H9 (cell line): ENCODE measurements around the gene RAPGEF6. TPM values are rescaled to one million over a fixed set of nuclear protein-coding genes. Genes with fewer than 3 reads are reported as not detected.

ENCODE experiments used
- DNase-seq: peaks from one replicate; pipeline ENCODE4 v3.0.0-alpha.2; 2017
- H2AFZ ChIP-seq: one replicate; pipeline ENCODE4 v1.6.1; 2013; ENCODE audit warnings: mild to moderate bottlenecking, low read length, control low read depth, moderate library complexity
- H2AK5ac ChIP-seq: 2 replicates; pipeline ENCODE4 v1.6.1; 2013; ENCODE audit warnings: low read length, control low read depth, mixed read lengths; ENCODE audit not compliant: insufficient read length
- H2BK120ac ChIP-seq: one replicate; pipeline ENCODE4 v1.6.1; 2013; ENCODE audit warnings: low read depth, mild to moderate bottlenecking, low read length, control low read depth, inconsistent platforms; ENCODE audit not compliant: poor library complexity, severe bottlenecking
- H2BK12ac ChIP-seq: 2 replicates; pipeline ENCODE4 v1.6.1; 2013; ENCODE audit warnings: low read length, control low read depth, mixed read lengths, low read depth; ENCODE audit not compliant: insufficient read length
- H2BK15ac ChIP-seq: 2 replicates; pipeline ENCODE4 v1.6.1; 2013; ENCODE audit warnings: low read depth, low read length, control low read depth
- H2BK20ac ChIP-seq: one replicate; pipeline ENCODE4 v1.6.1; 2013; ENCODE audit warnings: low read depth, mild to moderate bottlenecking, low read length, control low read depth, inconsistent platforms; ENCODE audit not compliant: poor library complexity, severe bottlenecking
- H2BK5ac ChIP-seq: 2 replicates; pipeline ENCODE4 v1.6.1; 2013; ENCODE audit warnings: low read length, control low read depth, mixed read lengths; ENCODE audit not compliant: insufficient read length
- H3K14ac ChIP-seq: 2 replicates; pipeline ENCODE4 v1.6.1; 2013; ENCODE audit warnings: low read length, control low read depth; ENCODE audit not compliant: insufficient read depth
- H3K18ac ChIP-seq: 2 replicates; pipeline ENCODE4 v1.6.1; 2013; ENCODE audit warnings: low read depth, mild to moderate bottlenecking, mixed read lengths, low read length, control low read depth; ENCODE audit not compliant: insufficient read length
- H3K23ac ChIP-seq: 2 replicates; pipeline ENCODE4 v1.6.1; 2013; ENCODE audit warnings: low read length, control low read depth, mixed read lengths, low read depth; ENCODE audit not compliant: insufficient read length
- H3K23me2 ChIP-seq: 2 replicates; pipeline ENCODE4 v1.6.1; 2013; ENCODE audit warnings: low read depth, mild to moderate bottlenecking, mixed read lengths, low read length, control low read depth; ENCODE audit not compliant: insufficient read length, poor library complexity, severe bottlenecking
- H3K27ac ChIP-seq: 2 replicates; pipeline ENCODE4 v1.5.1; 2013; ENCODE audit warnings: low read length, control low read depth, mixed read lengths, low read depth; ENCODE audit not compliant: insufficient read length
- H3K27me3 ChIP-seq: 2 replicates; pipeline ENCODE4 v1.6.1; 2013; ENCODE audit warnings: low read length, control low read depth, inconsistent platforms; ENCODE audit not compliant: insufficient read depth
- H3K4ac ChIP-seq: 2 replicates; pipeline ENCODE4 v1.6.1; 2013; ENCODE audit warnings: low read depth, mild to moderate bottlenecking, control low read depth, inconsistent platforms, low read length, moderate library complexity
- H3K4me1 ChIP-seq: 2 replicates; pipeline ENCODE4 v1.6.1; 2013; ENCODE audit warnings: low read length, control low read depth, inconsistent platforms; ENCODE audit not compliant: insufficient read depth
- H3K4me2 ChIP-seq: 2 replicates; pipeline ENCODE4 v1.6.1; 2013; ENCODE audit warnings: low read length, control low read depth, mixed read lengths; ENCODE audit not compliant: insufficient read length, insufficient read depth
- H3K56ac ChIP-seq: 2 replicates; pipeline ENCODE4 v1.6.1; 2013; ENCODE audit warnings: low read depth, mild to moderate bottlenecking, mixed read lengths, low read length, control low read depth; ENCODE audit not compliant: insufficient read length
- H3K79me1 ChIP-seq: 2 replicates; pipeline ENCODE4 v1.6.1; 2013; ENCODE audit warnings: low read depth, mild to moderate bottlenecking, moderate library complexity, low read length, control low read depth, inconsistent platforms; ENCODE audit not compliant: insufficient read depth, poor library complexity, severe bottlenecking
- H3K79me2 ChIP-seq: 2 replicates; pipeline ENCODE4 v1.6.1; 2013; ENCODE audit warnings: low read length, control low read depth, inconsistent platforms; ENCODE audit not compliant: insufficient read depth
- H3K9ac ChIP-seq: 2 replicates; pipeline ENCODE4 v1.6.1; 2013; ENCODE audit warnings: low read length, control low read depth, mixed read lengths; ENCODE audit not compliant: insufficient read length; ENCODE audit errors: extremely low read depth
- H3K9me3 ChIP-seq: one replicate; pipeline ENCODE4 v1.6.1; 2013; ENCODE audit warnings: low read depth, low read length, inconsistent platforms; ENCODE audit not compliant: control insufficient read depth
- H3T11ph ChIP-seq: one replicate; pipeline ENCODE4 v1.6.1; 2013; ENCODE audit warnings: mild to moderate bottlenecking, low read length, control low read depth, inconsistent platforms
- H4K20me1 ChIP-seq: one replicate; pipeline ENCODE4 v1.6.1; 2013; ENCODE audit not compliant: control insufficient read depth, insufficient read length, insufficient read depth
- H4K5ac ChIP-seq: 2 replicates; pipeline ENCODE4 v1.6.1; 2013; ENCODE audit warnings: low read depth, mild to moderate bottlenecking, mixed read lengths, low read length, control low read depth; ENCODE audit not compliant: insufficient read length
- H4K8ac ChIP-seq: replicated peaks from 2 replicates; pipeline ENCODE4 v1.6.1; 2013; ENCODE audit warnings: low read length, control low read depth, mixed read lengths, low read depth; ENCODE audit not compliant: insufficient read length
- H4K91ac ChIP-seq: 2 replicates; pipeline ENCODE4 v1.6.1; 2013; ENCODE audit warnings: low read depth, mild to moderate bottlenecking, moderate library complexity, mixed read lengths, low read length, control low read depth; ENCODE audit not compliant: insufficient read length
- H3K27ac Mint-ChIP-seq, 3 experiments: 2 replicates in 2 of 3; 3 replicates in 1 of 3; pipeline ENCODE4 v1.8.0; 2020 to 2021; ENCODE audit warnings: mixed read lengths in 3 of 3, mild to moderate bottlenecking in 1 of 3, moderate library complexity in 1 of 3
- H3K27me3 Mint-ChIP-seq: 2 replicates; pipeline ENCODE4 v1.8.0; 2021; ENCODE audit warnings: low read depth, mild to moderate bottlenecking, moderate library complexity, mixed read lengths
- H3K36me3 Mint-ChIP-seq, 3 experiments: 2 replicates in 2 of 3; 3 replicates in 1 of 3; pipeline ENCODE4 v1.8.0; 2020 to 2021; ENCODE audit warnings: low read depth in 3 of 3, mixed read lengths in 3 of 3; ENCODE audit not compliant: insufficient read depth in 1 of 3
- H3K4me1 Mint-ChIP-seq, 2 experiments: 2 replicates each; pipeline ENCODE4 v1.8.0; 2020; ENCODE audit warnings: mixed read lengths in 2 of 2
- H3K4me3 Mint-ChIP-seq, 2 experiments: 2 replicates in 1 of 2; 3 replicates in 1 of 2; pipeline ENCODE4 v1.8.0; 2020 to 2021; ENCODE audit warnings: mild to moderate bottlenecking in 2 of 2, mixed read lengths in 2 of 2, moderate library complexity in 1 of 2
- H3K9me3 Mint-ChIP-seq, 2 experiments: 2 replicates in 1 of 2; 3 replicates in 1 of 2; pipeline ENCODE4 v1.8.0; 2020; ENCODE audit warnings: mild to moderate bottlenecking in 2 of 2, mixed read lengths in 2 of 2, moderate library complexity in 1 of 2
- WGBS: extraction: QIAGEN DNeasy Blood & Tissue Kit; methylation state at CpG from one replicate; pipeline ENCODE4 v1.1.7; 2013; ENCODE audit warnings: missing lambda C conversion rate, low lambda C conversion rate, mixed read lengths; ENCODE audit not compliant: insufficient read length; ENCODE audit errors: extremely low coverage; 5-methylcytosine and 5-hydroxymethylcytosine counted together
- total RNA-seq: library from RNA; stranded (reverse); gene quantifications from 2 replicates; pipeline ENCODE4 v1.2.1, GENCODE V29; 2021
- TF ChIP-seq, protein P1 (sequence below): fragments of 200-600 bp; sonication (generic); conservative IDR thresholded peaks from 3 replicates; pipeline ENCODE4 v1.8.0; 2021; ENCODE audit warnings: antibody characterized with exemption, mild to moderate bottlenecking

RAPGEF6 gene
- total RNA-seq, 1 experiment from 2014 or later, result 19.7 TPM

DNA sequence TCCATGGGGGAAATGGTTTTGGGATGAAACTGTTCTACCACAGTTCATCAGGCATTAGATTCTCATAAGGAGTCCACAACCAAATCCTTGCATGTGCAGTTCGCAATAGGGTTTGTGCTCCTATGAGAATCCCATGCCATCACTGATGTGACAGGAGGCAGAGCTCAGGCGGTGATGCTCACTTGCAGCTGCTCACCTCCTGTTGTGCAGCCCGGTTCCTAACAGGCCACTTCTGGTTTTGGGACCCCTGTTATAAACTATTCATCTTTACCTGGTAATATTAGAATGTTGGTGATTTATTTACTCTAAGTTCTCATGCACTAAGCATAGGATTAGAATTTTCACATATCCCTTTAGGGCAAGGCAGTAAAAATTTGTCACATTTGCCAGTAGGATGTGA is 248.9 kb downstream of the RAPGEF6 start:
- Mint-ChIP-seq H3K27ac (no peak overlapping the region), H3K4me3 (no peak overlapping the region), H3K36me3 (peaks cover 0 to 8% (median 5%) of the 10 kb centered on the region in 3 experiments; a peak in 3 of 7 replicates), H3K4me1 (peaks cover 9 to 12% of the 10 kb centered on the region in 2 experiments; a peak in 3 of 4 replicates), H3K27me3 (no peaks in the 10 kb centered on the region; the same call in 1 of the 2 replicates), H3K9me3 (no peaks in the 10 kb centered on the region)
- H2BK15ac ChIP-seq, result no peak overlapping the region
- no peaks in the 10 kb centered on the region for H3K23me2 ChIP-seq
- no peaks in the 10 kb centered on the region for H4K20me1 ChIP-seq
- H3K4me1 ChIP-seq, result no peaks in the 10 kb centered on the region
- no peak overlapping the region for H2BK20ac ChIP-seq
- H3K4ac ChIP-seq, result no peak overlapping the region
- no peak overlapping the region for H3K14ac ChIP-seq
- H3K79me2 ChIP-seq, result no peaks in the 10 kb centered on the region
- H2BK120ac ChIP-seq, result no peak overlapping the region
- no peak overlapping the region for H3K18ac ChIP-seq
- TF ChIP-seq, protein P1, sequence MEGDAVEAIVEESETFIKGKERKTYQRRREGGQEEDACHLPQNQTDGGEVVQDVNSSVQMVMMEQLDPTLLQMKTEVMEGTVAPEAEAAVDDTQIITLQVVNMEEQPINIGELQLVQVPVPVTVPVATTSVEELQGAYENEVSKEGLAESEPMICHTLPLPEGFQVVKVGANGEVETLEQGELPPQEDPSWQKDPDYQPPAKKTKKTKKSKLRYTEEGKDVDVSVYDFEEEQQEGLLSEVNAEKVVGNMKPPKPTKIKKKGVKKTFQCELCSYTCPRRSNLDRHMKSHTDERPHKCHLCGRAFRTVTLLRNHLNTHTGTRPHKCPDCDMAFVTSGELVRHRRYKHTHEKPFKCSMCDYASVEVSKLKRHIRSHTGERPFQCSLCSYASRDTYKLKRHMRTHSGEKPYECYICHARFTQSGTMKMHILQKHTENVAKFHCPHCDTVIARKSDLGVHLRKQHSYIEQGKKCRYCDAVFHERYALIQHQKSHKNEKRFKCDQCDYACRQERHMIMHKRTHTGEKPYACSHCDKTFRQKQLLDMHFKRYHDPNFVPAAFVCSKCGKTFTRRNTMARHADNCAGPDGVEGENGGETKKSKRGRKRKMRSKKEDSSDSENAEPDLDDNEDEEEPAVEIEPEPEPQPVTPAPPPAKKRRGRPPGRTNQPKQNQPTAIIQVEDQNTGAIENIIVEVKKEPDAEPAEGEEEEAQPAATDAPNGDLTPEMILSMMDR, result no peak
- DNase-seq, result no peak
- no peak overlapping the region for H3K23ac ChIP-seq
- H2BK12ac ChIP-seq, result no peak overlapping the region
- H2AK5ac ChIP-seq, result no peak overlapping the region
- no peak overlapping the region for H4K91ac ChIP-seq
- H3T11ph ChIP-seq, result no peak overlapping the region
- H3K9me3 ChIP-seq, result no peaks in the 10 kb centered on the region
- no peak overlapping the region for H3K27ac ChIP-seq
- no peak overlapping the region for H3K4me2 ChIP-seq
- H4K5ac ChIP-seq, result no peak overlapping the region
- H3K56ac ChIP-seq, result no peak overlapping the region
- H2AFZ ChIP-seq, result no peak overlapping the region
- H3K27me3 ChIP-seq, result no peaks in the 10 kb centered on the region
- WGBS, result no CpG with 5 or more reads among the region's 3 CpGs
- no peak overlapping the region for H2BK5ac ChIP-seq
- H3K9ac ChIP-seq, result no peak overlapping the region
- H4K8ac ChIP-seq, result no peak overlapping the region
- no peaks in the 10 kb centered on the region for H3K79me1 ChIP-seq
